GM13976 (cell line): ENCODE measurements around the gene ANTXR1.

ENCODE experiments used
- DNase-seq: peaks from one replicate; pipeline ENCODE4 v3.0.0; 2012; ENCODE audit warnings: low spot score
- in situ Hi-C: fragments of 300-500 bp; cut with MboI; formaldehyde crosslinking; loops from one replicate; pipeline ENCODE4 v1.12.0; 2022; ENCODE audit warnings: low sequenced_read_pairs, mixed read lengths, inconsistent platforms; ENCODE audit not compliant: unreplicated experiment
- TF ChIP-seq, protein P1 (sequence below): IDR thresholded peaks from 2 replicates; pipeline ENCODE4 v1.5.1; 2012; ENCODE audit warnings: borderline replicate concordance, mild to moderate bottlenecking; ENCODE audit not compliant: insufficient read depth; ENCODE audit errors: extremely low read depth, missing control alignments, control extremely low read depth

The ANTXR1 gene

DNA sequence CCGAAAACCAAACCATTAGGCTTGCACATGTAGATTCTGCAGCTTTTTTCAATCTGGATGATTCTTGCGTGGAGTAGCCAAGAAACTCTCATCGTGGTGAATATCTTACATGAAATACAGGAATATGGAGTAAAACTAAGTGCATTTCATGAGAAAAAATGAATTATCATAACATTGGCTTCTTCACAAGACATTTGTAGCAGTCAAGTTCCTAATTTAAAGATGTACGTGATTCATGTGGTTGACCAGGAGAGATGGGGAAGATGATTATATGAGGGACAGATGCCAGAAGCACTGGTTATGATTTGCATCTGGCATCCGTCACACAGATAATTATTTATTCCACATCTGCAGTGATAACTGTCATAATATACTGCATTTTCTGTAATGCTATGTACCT is 90.4 kb downstream of the ANTXR1 start:
- TF ChIP-seq, protein P1, sequence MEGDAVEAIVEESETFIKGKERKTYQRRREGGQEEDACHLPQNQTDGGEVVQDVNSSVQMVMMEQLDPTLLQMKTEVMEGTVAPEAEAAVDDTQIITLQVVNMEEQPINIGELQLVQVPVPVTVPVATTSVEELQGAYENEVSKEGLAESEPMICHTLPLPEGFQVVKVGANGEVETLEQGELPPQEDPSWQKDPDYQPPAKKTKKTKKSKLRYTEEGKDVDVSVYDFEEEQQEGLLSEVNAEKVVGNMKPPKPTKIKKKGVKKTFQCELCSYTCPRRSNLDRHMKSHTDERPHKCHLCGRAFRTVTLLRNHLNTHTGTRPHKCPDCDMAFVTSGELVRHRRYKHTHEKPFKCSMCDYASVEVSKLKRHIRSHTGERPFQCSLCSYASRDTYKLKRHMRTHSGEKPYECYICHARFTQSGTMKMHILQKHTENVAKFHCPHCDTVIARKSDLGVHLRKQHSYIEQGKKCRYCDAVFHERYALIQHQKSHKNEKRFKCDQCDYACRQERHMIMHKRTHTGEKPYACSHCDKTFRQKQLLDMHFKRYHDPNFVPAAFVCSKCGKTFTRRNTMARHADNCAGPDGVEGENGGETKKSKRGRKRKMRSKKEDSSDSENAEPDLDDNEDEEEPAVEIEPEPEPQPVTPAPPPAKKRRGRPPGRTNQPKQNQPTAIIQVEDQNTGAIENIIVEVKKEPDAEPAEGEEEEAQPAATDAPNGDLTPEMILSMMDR, result no peak
- no peak for DNase-seq
- in situ Hi-C loops, result no loop called here

- no peak for DNase-seq
- in situ Hi-C loops, result no loop called here
- TF ChIP-seq, protein P1, result no peak
Measured at GRCh38 chr2:69104261-69104660, 91.3 kb downstream of the ANTXR1 start.

DNA sequence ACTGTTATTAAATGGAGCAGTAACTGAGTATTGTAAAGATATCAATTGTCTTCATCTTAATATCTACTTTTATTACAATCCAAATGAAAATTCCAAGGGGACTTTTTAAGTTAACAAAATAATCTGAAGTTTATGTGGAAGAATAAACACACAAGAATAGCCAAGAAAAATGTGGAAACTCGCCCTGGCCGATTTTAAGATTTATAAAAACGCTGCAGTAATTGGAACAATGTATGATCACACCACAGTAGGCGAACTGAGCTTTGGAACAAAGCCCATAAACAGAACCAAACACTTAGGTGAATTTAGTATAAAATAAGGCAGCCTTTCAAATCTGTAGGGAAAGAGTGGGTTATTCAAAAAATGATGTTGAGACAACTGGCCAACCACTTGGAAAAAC is 96.3 kb downstream of the ANTXR1 start:
- in situ Hi-C loops, result no loop called here

DNA sequence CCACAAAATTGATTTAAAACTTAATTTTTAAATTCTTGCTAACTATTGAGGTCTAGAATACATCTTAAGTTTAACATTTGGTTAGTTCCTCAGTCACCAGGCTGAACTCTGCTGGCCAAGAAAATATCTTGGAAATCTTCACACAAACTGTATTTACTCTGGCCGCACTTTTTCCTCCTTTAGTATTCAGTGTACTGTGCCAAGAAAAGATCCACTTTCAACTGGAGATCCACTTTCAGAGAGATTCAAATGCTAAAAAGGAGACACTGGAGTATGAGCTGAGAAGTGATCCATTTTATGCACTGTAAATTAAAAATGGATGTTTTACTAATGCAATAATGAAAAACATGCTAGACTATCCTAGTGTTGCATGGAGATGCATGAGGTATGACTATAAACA is 98.1 kb downstream of the ANTXR1 start:
- in situ Hi-C loops, result no loop called here
- TF ChIP-seq, protein P1, result no peak

More for the DNA sequence above, 96.3 kb downstream of the ANTXR1 start:
- TF ChIP-seq, protein P1, result no peak
- DNase-seq, result no peak

GRCh38 chr2:69113627-69114026 is 100.6 kb downstream of the ANTXR1 start:
- DNase-seq, result no peak
- TF ChIP-seq, protein P1, result no peak
- in situ Hi-C loops, result no loop called here

More for the DNA sequence above, 98.1 kb downstream of the ANTXR1 start:
- no peak for DNase-seq

- in situ Hi-C loops, result no loop called here
- DNase-seq, result no peak
- TF ChIP-seq, protein P1, result no peak
Measured at GRCh38 chr2:69114534-69114933, 101.6 kb downstream of the ANTXR1 start.

DNA sequence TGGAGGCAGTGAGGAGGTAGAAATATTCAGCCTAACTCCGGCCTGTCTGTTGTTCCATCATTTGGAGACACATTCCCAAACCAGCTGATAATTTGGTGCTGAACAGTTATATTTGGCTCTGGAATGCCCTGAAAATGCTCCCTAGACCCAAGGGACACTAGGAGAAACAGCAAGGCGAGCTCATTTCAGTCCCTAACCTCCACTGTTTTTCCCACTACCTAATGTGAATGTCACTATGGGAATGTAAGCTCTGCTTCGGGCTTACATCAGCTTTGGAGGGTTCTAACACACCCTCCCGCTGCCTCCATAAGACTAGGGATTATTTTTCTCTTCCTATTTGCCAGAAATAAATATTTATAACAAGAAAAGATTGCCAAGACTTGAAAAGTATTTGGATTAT is 103.5 kb downstream of the ANTXR1 start:
- no peak for DNase-seq
- in situ Hi-C loops, result no loop called here
- TF ChIP-seq, protein P1, result no peak
